Measurements from ENCODE around the gene CTBP1. TPM values are rescaled to one million over a fixed set of nuclear protein-coding genes. Genes with fewer than 3 reads are reported as not detected.

Gene CTBP1
- total RNA-seq, 2 donors from 2014 or later: 164 to 184 TPM

- H3K4me1 Mint-ChIP-seq: peaks cover 24% of the 10 kb centered on the region
- no peaks in the 10 kb centered on the region for H3K27me3 Mint-ChIP-seq
- DNase-seq: peak in 1 of 3 donors; percentile 5
- H3K4me3 Mint-ChIP-seq: no peak overlapping the region
- no peak for ATAC-seq
- peaks cover under 1% of the 10 kb centered on the region for H3K36me3 Mint-ChIP-seq (ENCODE audit: low read depth)
- H3K27ac Mint-ChIP-seq: no peak overlapping the region
- no peaks in the 10 kb centered on the region for H3K9me3 ChIP-seq (ENCODE audit: control insufficient read depth, low read length, poor library complexity, severe bottlenecking)
Measured at GRCh38 chr4:1207603-1208265, 41.2 kb downstream of the CTBP1 start.

GRCh38 chr4:1207157-1207470 is 41.8 kb downstream of the CTBP1 start:
- DNase-seq: no peak
- no peak overlapping the region for H3K4me3 Mint-ChIP-seq

GRCh38 chr4:1206299-1207156 is 42.4 kb downstream of the CTBP1 start:
- no peak overlapping the region for H3K4me3 Mint-ChIP-seq
- H3K9me3 ChIP-seq (ENCODE audit: control insufficient read depth, low read length, poor library complexity, severe bottlenecking): no peaks in the 10 kb centered on the region
- H3K27ac Mint-ChIP-seq: no peak overlapping the region
- no peaks in the 10 kb centered on the region for H3K36me3 Mint-ChIP-seq (ENCODE audit: low read depth)
- DNase-seq (peak in 2 of 3 donors; percentile 2 to 7), ATAC-seq (no peak)
- peaks cover 31% of the 10 kb centered on the region for H3K4me1 Mint-ChIP-seq
- no peaks in the 10 kb centered on the region for H3K27me3 Mint-ChIP-seq

More at GRCh38 chr4:1207157-1207470, 41.8 kb downstream of the CTBP1 start:
- no peaks in the 10 kb centered on the region for H3K27me3 Mint-ChIP-seq
- no peaks in the 10 kb centered on the region for H3K36me3 Mint-ChIP-seq (ENCODE audit: low read depth)
- H3K9me3 ChIP-seq (ENCODE audit: control insufficient read depth, low read length, poor library complexity, severe bottlenecking): no peaks in the 10 kb centered on the region
- no peak overlapping the region for H3K27ac Mint-ChIP-seq
- peaks cover 26% of the 10 kb centered on the region for H3K4me1 Mint-ChIP-seq
- ATAC-seq: no peak

- Mint-ChIP-seq H3K27me3 (no peaks in the 10 kb centered on the region), H3K4me1 (peaks cover 33% of the 10 kb centered on the region), H3K27ac (no peak overlapping the region), H3K4me3 (no peak overlapping the region), H3K36me3 (ENCODE audit: low read depth) (no peaks in the 10 kb centered on the region)
- ATAC-seq: no peak
- no peaks in the 10 kb centered on the region for H3K9me3 ChIP-seq (ENCODE audit: control insufficient read depth, low read length, poor library complexity, severe bottlenecking)
- DNase-seq: peak in 1 of 3 donors; percentile 5
Measured at GRCh38 chr4:1205586-1206298, 43.2 kb downstream of the CTBP1 start.

- peak overlapping the region; percentile 31 for H3K4me3 Mint-ChIP-seq
- H3K27ac Mint-ChIP-seq: peak overlapping the region; percentile 83
- no peaks in the 10 kb centered on the region for H3K27me3 Mint-ChIP-seq
- no peak for ATAC-seq
- H3K4me1 Mint-ChIP-seq: peaks cover 33% of the 10 kb centered on the region
- no peak for DNase-seq
- no peaks in the 10 kb centered on the region for H3K9me3 ChIP-seq (ENCODE audit: control insufficient read depth, low read length, poor library complexity, severe bottlenecking)
- no peaks in the 10 kb centered on the region for H3K36me3 Mint-ChIP-seq (ENCODE audit: low read depth)
Measured at GRCh38 chr4:1204828-1205585, 43.9 kb downstream of the CTBP1 start.

GRCh38 chr4:1204286-1204827 is 44.6 kb downstream of the CTBP1 start:
- H3K4me3 Mint-ChIP-seq: peak overlapping the region; percentile 31
- peak overlapping the region; percentile 83 for H3K27ac Mint-ChIP-seq
- H3K9me3 ChIP-seq (ENCODE audit: control insufficient read depth, low read length, poor library complexity, severe bottlenecking): no peaks in the 10 kb centered on the region
- peaks cover 33% of the 10 kb centered on the region for H3K4me1 Mint-ChIP-seq
- no peaks in the 10 kb centered on the region for H3K36me3 Mint-ChIP-seq (ENCODE audit: low read depth)
- H3K27me3 Mint-ChIP-seq: no peaks in the 10 kb centered on the region
- DNase-seq: no peak
- no peak for ATAC-seq

GRCh38 chr4:1203026-1203616 is 45.8 kb downstream of the CTBP1 start:
- Mint-ChIP-seq H3K36me3 (ENCODE audit: low read depth) (no peaks in the 10 kb centered on the region), H3K27me3 (no peaks in the 10 kb centered on the region), H3K4me1 (peaks cover 26% of the 10 kb centered on the region), H3K27ac (peak overlapping the region; percentile 83), H3K4me3 (no peak overlapping the region)
- H3K9me3 ChIP-seq (ENCODE audit: control insufficient read depth, low read length, poor library complexity, severe bottlenecking): no peaks in the 10 kb centered on the region
- DNase-seq (no peak), ATAC-seq (no peak)

- Mint-ChIP-seq H3K27me3 (no peaks in the 10 kb centered on the region), H3K36me3 (ENCODE audit: low read depth) (no peaks in the 10 kb centered on the region), H3K4me3 (no peak overlapping the region), H3K27ac (peak overlapping the region; percentile 98), H3K4me1 (peaks cover 28% of the 10 kb centered on the region)
- DNase-seq (no peak), ATAC-seq (no peak)
- no peaks in the 10 kb centered on the region for H3K9me3 ChIP-seq (ENCODE audit: control insufficient read depth, low read length, poor library complexity, severe bottlenecking)
Measured at GRCh38 chr4:1202526-1203011, 46.4 kb downstream of the CTBP1 start.

- peak; percentile 51 to 72 (median 68) for DNase-seq
- Mint-ChIP-seq H3K4me3 (peak overlapping the region; percentile 89), H3K4me1 (peaks cover 31% of the 10 kb centered on the region), H3K27ac (peak overlapping the region; percentile 98), H3K36me3 (ENCODE audit: low read depth) (no peaks in the 10 kb centered on the region), H3K27me3 (no peaks in the 10 kb centered on the region)
- no peaks in the 10 kb centered on the region for H3K9me3 ChIP-seq (ENCODE audit: control insufficient read depth, low read length, poor library complexity, severe bottlenecking)
- peak; percentile 84 for ATAC-seq
Measured at GRCh38 chr4:1201851-1202525, 46.9 kb downstream of the CTBP1 start.

GRCh38 chr4:1200425-1201035 is 48.4 kb downstream of the CTBP1 start:
- peaks cover 28% of the 10 kb centered on the region for H3K4me1 Mint-ChIP-seq
- H3K9me3 ChIP-seq (ENCODE audit: control insufficient read depth, low read length, poor library complexity, severe bottlenecking): no peaks in the 10 kb centered on the region
- peak overlapping the region; percentile 34 for H3K27ac Mint-ChIP-seq
- H3K27me3 Mint-ChIP-seq: no peaks in the 10 kb centered on the region
- ATAC-seq (no peak), DNase-seq (peak in 1 of 3 donors; percentile 10)
- H3K36me3 Mint-ChIP-seq (ENCODE audit: low read depth): no peaks in the 10 kb centered on the region
- H3K4me3 Mint-ChIP-seq: peak overlapping the region; percentile 89

- no peak for ATAC-seq
- no peaks in the 10 kb centered on the region for H3K36me3 Mint-ChIP-seq (ENCODE audit: low read depth)
- H3K9me3 ChIP-seq (ENCODE audit: control insufficient read depth, low read length, poor library complexity, severe bottlenecking): no peaks in the 10 kb centered on the region
- peaks cover 28% of the 10 kb centered on the region for H3K4me1 Mint-ChIP-seq
- peak overlapping the region; percentile 34 for H3K27ac Mint-ChIP-seq
- H3K27me3 Mint-ChIP-seq: no peaks in the 10 kb centered on the region
- no peak overlapping the region for H3K4me3 Mint-ChIP-seq
- DNase-seq: no peak
Measured at GRCh38 chr4:1199556-1200331, 49.2 kb downstream of the CTBP1 start.
